ENCODE data around the gene ZSWIM6. TPM values are rescaled to one million over a fixed set of nuclear protein-coding genes. Genes with fewer than 3 reads are reported as not detected.
A peak's percentile ranks its signal among the peaks of the same experiment; 100 is the strongest.
"Not testable (repeated sequence)": the region's sequence is repeated elsewhere in the genome, so short reads cannot be mapped to it uniquely, and the experiment has no call there.

The ZSWIM6 gene
- total and polyA plus RNA-seq, 2 experiments from 2014 or later: 9.0 to 12.7 TPM

GRCh38 chr5:61412361-61412760 is 80.3 kb downstream of the ZSWIM6 start:
- Histone ChIP-seq H3K4me3 (no peak overlapping the region), H3K27ac (no peak overlapping the region), H2AFZ (no peak overlapping the region), H4K20me1 (ENCODE audit: insufficient read depth, poor library complexity, severe bottlenecking) (peaks cover 9% of the 10 kb centered on the region), H3K4me2 (no peak overlapping the region), H3K79me2 (peaks cover 73% of the 10 kb centered on the region), H3K36me3 (replicated peaks; ENCODE audit: insufficient read depth, low read depth) (no peaks in the 10 kb centered on the region), H3K27me3 (no peaks in the 10 kb centered on the region), H3K9me3 (ENCODE audit: low read depth) (no peaks in the 10 kb centered on the region), H3K9me2 (replicated peaks; ENCODE audit: insufficient read depth) (no peaks in the 10 kb centered on the region), H3K4me1 (ENCODE audit: insufficient read depth) (peaks cover 22% of the 10 kb centered on the region)
- DNase-seq (ENCODE audit: low spot score): no peak
- 79% methylated on average over 2 of the region's 2 CpGs for WGBS (ENCODE audit: low lambda C conversion rate, missing lambda C conversion rate)
- TF ChIP-seq EZH2phosphoT487 (IDR thresholded peaks at IDR 0.05; ENCODE audit: low read depth, severe bottlenecking, unreplicated experiment) (no peak), EZH2 (IDR thresholded peaks at IDR 0.05; ENCODE audit: borderline replicate concordance) (no peak), CTCF (IDR thresholded peaks at IDR 0.05; ENCODE audit: poor library complexity) (no peak)

GRCh38 chr5:61413205-61413604 is 81.1 kb downstream of the ZSWIM6 start:
- H3K79me2 ChIP-seq: peaks cover 73% of the 10 kb centered on the region
- not testable (repeated sequence) for H2AFZ ChIP-seq; H3K9me2 ChIP-seq (replicated peaks; ENCODE audit: insufficient read depth); H3K27me3 ChIP-seq; H3K4me3 ChIP-seq; H3K4me2 ChIP-seq; H3K36me3 ChIP-seq (replicated peaks; ENCODE audit: insufficient read depth, low read depth); H3K9me3 ChIP-seq (ENCODE audit: low read depth); DNase-seq (ENCODE audit: low spot score); H3K27ac ChIP-seq
- H4K20me1 ChIP-seq (ENCODE audit: insufficient read depth, poor library complexity, severe bottlenecking): peaks cover 17% of the 10 kb centered on the region
- 91% methylated on average over 2 of the region's 2 CpGs for WGBS (ENCODE audit: low lambda C conversion rate, missing lambda C conversion rate)
- H3K4me1 ChIP-seq (ENCODE audit: insufficient read depth): peaks cover 17% of the 10 kb centered on the region

- H3K4me1 ChIP-seq (ENCODE audit: insufficient read depth): peaks cover 9% of the 10 kb centered on the region
- peaks cover 88% of the 10 kb centered on the region for H3K79me2 ChIP-seq
- no peak overlapping the region for H2AFZ ChIP-seq
- no peaks in the 10 kb centered on the region for H3K27me3 ChIP-seq
- H3K9me2 ChIP-seq (replicated peaks; ENCODE audit: insufficient read depth): no peaks in the 10 kb centered on the region
- no peak overlapping the region for H3K27ac ChIP-seq
- peaks cover 28% of the 10 kb centered on the region for H4K20me1 ChIP-seq (ENCODE audit: insufficient read depth, poor library complexity, severe bottlenecking)
- TF ChIP-seq EZH2phosphoT487 (IDR thresholded peaks at IDR 0.05; ENCODE audit: low read depth, severe bottlenecking, unreplicated experiment) (no peak), EZH2 (IDR thresholded peaks at IDR 0.05; ENCODE audit: borderline replicate concordance) (no peak), CTCF (IDR thresholded peaks at IDR 0.05; ENCODE audit: poor library complexity) (no peak)
- no peaks in the 10 kb centered on the region for H3K36me3 ChIP-seq (replicated peaks; ENCODE audit: insufficient read depth, low read depth)
- WGBS (ENCODE audit: low lambda C conversion rate, missing lambda C conversion rate): 85% methylated on average over 6 of the region's 6 CpGs
- H3K4me2 ChIP-seq: no peak overlapping the region
- H3K9me3 ChIP-seq (ENCODE audit: low read depth): no peaks in the 10 kb centered on the region
- H3K4me3 ChIP-seq: no peak overlapping the region
- no peak for DNase-seq (ENCODE audit: low spot score)
Measured at GRCh38 chr5:61414806-61415205, 82.7 kb downstream of the ZSWIM6 start.

GRCh38 chr5:61416010-61416409 is 84.0 kb downstream of the ZSWIM6 start:
- Histone ChIP-seq H3K79me2 (peaks cover 91% of the 10 kb centered on the region), H3K4me1 (ENCODE audit: insufficient read depth) (peaks cover 6% of the 10 kb centered on the region), H3K9me3 (ENCODE audit: low read depth) (no peaks in the 10 kb centered on the region), H3K27ac (peak overlapping the region; percentile 35), H4K20me1 (ENCODE audit: insufficient read depth, poor library complexity, severe bottlenecking) (peaks cover 32% of the 10 kb centered on the region), H3K27me3 (no peaks in the 10 kb centered on the region), H3K4me2 (no peak overlapping the region), H3K36me3 (replicated peaks; ENCODE audit: insufficient read depth, low read depth) (no peaks in the 10 kb centered on the region), H2AFZ (no peak overlapping the region), H3K4me3 (no peak overlapping the region), H3K9me2 (replicated peaks; ENCODE audit: insufficient read depth) (no peaks in the 10 kb centered on the region)
- DNase-seq (ENCODE audit: low spot score): peak; percentile 17
- 39% methylated on average over 5 of the region's 5 CpGs for WGBS (ENCODE audit: low lambda C conversion rate, missing lambda C conversion rate)
- no peak for TF ChIP-seq EZH2 (IDR thresholded peaks at IDR 0.05; ENCODE audit: borderline replicate concordance)
- no peak for TF ChIP-seq EZH2phosphoT487 (IDR thresholded peaks at IDR 0.05; ENCODE audit: low read depth, severe bottlenecking, unreplicated experiment)
